ENCODE data around the gene AKAP6.

The AKAP6 gene

GRCh38 chr14:32330351-32331111, 1.4 kb downstream of the AKAP6 start:
- peak; percentile 43 for DNase-seq (ENCODE audit: low spot score)

- DNase-seq (ENCODE audit: low spot score): peak; percentile 29
Observed at GRCh38 chr14:32331206-32331605, 2.1 kb downstream of the AKAP6 start.

- no peak for DNase-seq (ENCODE audit: low spot score)
Observed at GRCh38 chr14:32332415-32333316, 3.6 kb downstream of the AKAP6 start.

DNA sequence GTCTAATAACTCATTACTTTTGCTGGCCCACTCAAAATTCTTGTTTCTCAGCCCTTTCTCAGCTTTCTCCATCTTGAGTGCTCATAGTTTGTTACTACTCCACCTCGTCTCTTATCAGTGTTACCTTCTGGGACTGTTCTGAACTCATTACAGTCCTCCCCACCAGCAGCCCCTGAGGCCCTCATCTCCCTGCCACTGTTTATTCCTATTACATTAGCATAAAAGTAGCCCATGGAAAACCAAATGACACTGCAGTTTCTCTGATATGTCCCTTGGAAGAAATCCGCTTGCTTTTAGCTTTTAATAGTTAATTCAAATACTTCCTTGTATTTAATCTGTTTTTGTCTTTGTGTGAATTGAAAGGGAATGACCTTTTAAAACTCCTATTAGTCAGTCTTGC, 7.6 kb downstream of the AKAP6 start:
- no peak for DNase-seq (ENCODE audit: low spot score)

DNA sequence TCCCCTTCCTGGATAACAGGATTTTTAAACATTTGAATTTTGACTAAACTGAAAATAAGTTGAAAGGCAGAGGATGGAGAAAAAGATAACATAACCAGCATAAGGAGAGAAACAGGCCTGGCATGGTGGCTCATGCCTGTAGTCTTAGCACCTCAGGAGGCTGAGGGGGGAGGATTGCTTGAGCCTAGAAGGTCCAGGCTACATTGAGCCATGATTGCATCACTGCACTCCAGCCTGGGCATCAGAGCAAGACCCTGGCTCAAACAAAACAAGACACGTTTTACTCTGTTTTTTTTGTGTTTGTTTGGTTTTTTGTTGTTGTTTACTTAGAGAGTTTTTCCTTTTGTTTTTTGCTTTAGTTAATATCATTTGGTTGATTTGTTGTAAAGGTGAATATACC, 8.7 kb downstream of the AKAP6 start:
- no peak for DNase-seq (ENCODE audit: low spot score)

GRCh38 chr14:32339188-32339587, 10.1 kb downstream of the AKAP6 start:
- no peak for DNase-seq (ENCODE audit: low spot score)

GRCh38 chr14:32341947-32342846, 13.1 kb downstream of the AKAP6 start:
- DNase-seq (ENCODE audit: low spot score): no peak

GRCh38 chr14:32342847-32343194, 13.7 kb downstream of the AKAP6 start:
- no peak for DNase-seq (ENCODE audit: low spot score)

- DNase-seq (ENCODE audit: low spot score): no peak
Observed at GRCh38 chr14:32343926-32344430, 14.9 kb downstream of the AKAP6 start.

- no peak for DNase-seq (ENCODE audit: low spot score)
Observed at GRCh38 chr14:32345311-32345791, 16.3 kb downstream of the AKAP6 start.

DNA sequence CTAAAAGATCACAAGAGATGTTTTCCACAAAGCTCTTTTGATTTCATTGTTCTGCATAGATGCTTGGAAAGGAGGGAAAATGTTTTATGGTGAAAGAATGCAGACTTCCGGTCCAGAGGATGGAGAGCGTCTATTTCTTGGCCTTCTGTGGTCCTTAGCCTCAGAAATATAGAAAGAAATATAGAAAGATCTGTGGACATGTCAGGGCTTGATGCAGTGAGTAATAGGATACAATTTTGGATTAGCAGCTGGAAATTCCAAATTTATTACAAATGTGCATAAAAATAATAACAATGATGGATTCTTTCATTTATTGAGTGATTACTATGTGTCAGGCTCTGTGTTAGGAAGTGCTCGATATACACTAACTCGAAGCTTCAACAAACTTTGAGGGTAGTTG, 20.2 kb downstream of the AKAP6 start:
- DNase-seq (ENCODE audit: low spot score): no peak

DNA sequence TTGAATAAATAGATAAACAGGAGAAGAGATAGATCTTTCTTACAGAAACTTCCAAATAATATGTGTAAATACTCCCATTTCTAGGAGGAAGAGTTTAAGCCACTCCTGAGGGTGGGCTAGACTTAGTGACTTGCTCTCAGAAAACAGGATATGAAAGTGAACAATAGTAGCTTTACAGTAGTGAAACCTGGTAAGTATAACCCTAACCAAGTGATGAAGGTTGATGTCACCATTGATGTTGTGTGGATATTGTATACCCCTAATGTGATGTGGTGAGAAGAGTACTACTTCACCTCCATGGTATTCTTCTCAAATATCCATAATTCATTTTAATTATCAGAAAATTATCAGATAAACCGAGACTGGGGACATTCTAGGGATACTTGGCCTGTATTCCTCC, 20.9 kb downstream of the AKAP6 start:
- no peak for DNase-seq (ENCODE audit: low spot score)

- no peak for DNase-seq (ENCODE audit: low spot score)
Observed at GRCh38 chr14:32352631-32353030, 23.5 kb downstream of the AKAP6 start.

GRCh38 chr14:32354716-32355115, 25.6 kb downstream of the AKAP6 start:
- DNase-seq (ENCODE audit: low spot score): peak; percentile 78

DNA sequence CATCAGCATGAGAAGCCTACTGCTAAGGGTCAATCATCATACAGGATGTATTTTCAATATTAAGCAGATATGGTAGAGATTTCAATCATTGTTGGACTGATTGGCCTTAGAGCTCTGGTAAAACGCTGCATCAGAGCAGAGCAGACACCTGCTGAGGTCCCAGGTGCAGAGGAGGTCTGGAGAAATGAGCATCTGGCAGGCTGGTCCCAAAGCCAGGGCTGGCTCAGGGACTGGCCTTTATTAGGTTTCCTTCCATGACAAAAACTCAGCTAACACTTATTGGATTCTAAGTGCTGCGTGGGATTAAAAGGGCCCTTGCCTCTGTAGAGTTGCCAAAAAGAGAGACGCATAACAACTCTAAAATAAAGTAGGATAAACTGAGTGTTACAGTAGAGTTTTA, 29.7 kb downstream of the AKAP6 start:
- peak; percentile 24 for DNase-seq (ENCODE audit: low spot score)

GRCh38 chr14:32361674-32362073, 32.6 kb downstream of the AKAP6 start:
- no peak for DNase-seq (ENCODE audit: low spot score)

- no peak for DNase-seq (ENCODE audit: low spot score)
Observed at GRCh38 chr14:32363761-32364160, 34.7 kb downstream of the AKAP6 start.

GRCh38 chr14:32364941-32365340, 35.8 kb downstream of the AKAP6 start:
- no peak for DNase-seq (ENCODE audit: low spot score)

GRCh38 chr14:32366256-32366879, 37.3 kb downstream of the AKAP6 start:
- peak; percentile 58 for DNase-seq (ENCODE audit: low spot score)

- peak; percentile 29 for DNase-seq (ENCODE audit: low spot score)
Observed at GRCh38 chr14:32366986-32367385, 37.9 kb downstream of the AKAP6 start.

GRCh38 chr14:32367516-32367915, 38.4 kb downstream of the AKAP6 start:
- DNase-seq (ENCODE audit: low spot score): no peak

Data from cerebellar cortex (tissue), 1 donor.